K562 (cell line): ENCODE measurements around the gene POLR2J. TPM values are rescaled to one million over a fixed set of nuclear protein-coding genes. Genes with fewer than 3 reads are reported as not detected.
A peak's percentile ranks its signal among the peaks of the same experiment; 100 is the strongest.

ENCODE experiments used
- ATF1 ChIP-seq, 2 experiments: fragments of 450-650 bp in 1 of 2; IDR thresholded peaks; 2 replicates each; pipeline ENCODE4 v1.6.1; 2016; ENCODE audit warnings: missing compliant biosample characterization in 1 of 2, missing genetic modification characterization in 1 of 2
- CBX5 ChIP-seq: IDR thresholded peaks from 2 replicates; pipeline ENCODE4 v1.6.1; 2014; ENCODE audit warnings: low read depth, borderline replicate concordance
- CHD7 ChIP-seq: fragments of 200-600 bp; sonication (generic); IDR thresholded peaks from one replicate; pipeline ENCODE4 v1.6.1; 2012; ENCODE audit warnings: mild to moderate bottlenecking, low read depth, low read length, inconsistent platforms
- FIP1L1 ChIP-seq: fragments of 200-400 bp; formaldehyde crosslinking; IDR thresholded peaks from 2 replicates; pipeline ENCODE4 v1.6.1; 2018; ENCODE audit warnings: mild to moderate bottlenecking, low read depth, low read length; ENCODE audit not compliant: poor library complexity, severe bottlenecking
- HINFP ChIP-seq: fragments of 450-650 bp; conservative IDR thresholded peaks from 2 replicates; pipeline ENCODE4 v1.6.1; 2016; ENCODE audit warnings: missing genetic modification characterization, low read depth, mild to moderate bottlenecking, control low read depth, missing compliant biosample characterization
- HMGN3 ChIP-seq: IDR thresholded peaks from 2 replicates; pipeline ENCODE4 v1.6.1; 2011; ENCODE audit warnings: borderline replicate concordance, low read depth, mild to moderate bottlenecking, mixed read lengths, low read length; ENCODE audit not compliant: insufficient read length; ENCODE audit errors: extremely low read depth
- NONO ChIP-seq, 2 experiments: fragments of 200-400 bp in 1 of 2; fragments of 450-650 bp in 1 of 2; formaldehyde crosslinking in 1 of 2; IDR thresholded peaks; 2 replicates each; pipeline ENCODE4 v1.6.1; 2017; ENCODE audit warnings: low read depth in 2 of 2, mild to moderate bottlenecking in 2 of 2, moderate library complexity in 2 of 2, low read length in 1 of 2
- THAP7 ChIP-seq: fragments of 250-450 bp; sonication (Bioruptor Pico); IDR thresholded peaks from 2 replicates; pipeline ENCODE4 v1.5.0; 2021
- polyA plus RNA-seq, 8 experiments: library from polyadenylated mRNA; depleted of rRNA in 4 of 8; stranded (reverse) in 5 of 8; unstranded in 3 of 8; fragments of >200 nt; fragmentation: Nextera tagmentation in 2 of 8; fragmentation: Illumina TruSeq in 1 of 8; extraction: Ambion mirVana in 2 of 8; extraction: Trizol in 1 of 8; gene quantifications; 2 replicates each; pipeline versions ENCODE4 v1.2.1 to v1.2.3, GENCODE V29; 2011 to 2014; ENCODE audit warnings: inconsistent platforms in 1 of 8, missing spikeins in 1 of 8
- total RNA-seq, 7 experiments: library from RNA; depleted of rRNA in 6 of 7; stranded (reverse); fragments of >200 nt in 6 of 7; fragmentation: Illumina TruSeq in 2 of 7; extraction: Trizol in 2 of 7; gene quantifications; 2 replicates each; pipeline versions ENCODE4 v1.2.1 to v1.2.3, GENCODE V29; 2011 to 2021; ENCODE audit warnings: low replicate concordance in 1 of 7

POLR2J gene
- total and polyA plus RNA-seq, 9 of the 15 experiments (the other 6 are each of a cell fraction or from before 2014, with no cell fraction given), result 32.3 to 220 (median 113) TPM

GRCh38 chr7:102472126-102473041 lies 6.3 kb downstream of the POLR2J start (continued):
- peak; percentile 38 for TF ChIP-seq HMGN3
- peak; percentile 43 for TF ChIP-seq FIP1L1
- no peak for TF ChIP-seq THAP7 (CRISPR knock-in tag)
- no peak for TF ChIP-seq ATF1 (CRISPR knock-in tag; IDR thresholded peaks at IDR 0.05)
- peak; percentile 37; the same call in 1 of the 2 replicates for TF ChIP-seq ATF1 (tag; IDR thresholded peaks at IDR 0.05)
- no peak for TF ChIP-seq NONO (IDR thresholded peaks at IDR 0.05; ENCODE audit: low read depth in 2 of 2, low read length in 1 of 2)
- TF ChIP-seq CHD7, result no peak
- no peak for TF ChIP-seq CBX5
- TF ChIP-seq HINFP (tag), result no peak
